Lower lobe of right lung (tissue), 2 donors: ENCODE measurements around the gene CCDC92. TPM values are rescaled to one million over a fixed set of nuclear protein-coding genes. Genes with fewer than 3 reads are reported as not detected.

Source experiments
- ATAC-seq, 2 donors: fragments of 200-7000 bp; cut with Tn5 transposase; one replicate each; pipeline ENCODE4 v1.9.1; 2020 to 2022; ENCODE audit warnings: mild to moderate bottlenecking in 2 of 2, moderate library complexity in 2 of 2
- DNase-seq: peaks from one replicate; pipeline ENCODE4 v3.0.0-alpha.2; 2020
- H3K27ac ChIP-seq: fragments of 200-600 bp; one replicate; pipeline ENCODE4 v1.8.0; 2022
- H3K27me3 ChIP-seq: fragments of 200-600 bp; one replicate; pipeline ENCODE4 v1.8.0; 2022; ENCODE audit warnings: low read depth
- H3K36me3 ChIP-seq: fragments of 200-600 bp; one replicate; pipeline ENCODE4 v1.8.0; 2022; ENCODE audit warnings: mild to moderate bottlenecking
- H3K4me1 ChIP-seq: fragments of 200-600 bp; one replicate; pipeline ENCODE4 v1.8.0; 2022
- H3K4me3 ChIP-seq: fragments of 200-600 bp; one replicate; pipeline ENCODE4 v1.8.0; 2022; ENCODE audit warnings: mild to moderate bottlenecking
- H3K9me3 ChIP-seq: fragments of 200-600 bp; one replicate; pipeline ENCODE4 v1.8.0; 2022
- intact Hi-C: fragments of 100-400 bp; cut with DNase I; formaldehyde crosslinking; loops from one replicate; pipeline ENCODE4 v1.11.0; 2022
- total RNA-seq: library from RNA; stranded (reverse); fragmentation: NEBNext Ultra II Directional; extraction: Animal tissue kit (Norgen Biotek cat#: 25700); gene quantifications from one replicate; pipeline ENCODE4 v1.2.1, GENCODE V29; 2021
- TF ChIP-seq, protein P1 (sequence below): fragments of 200-600 bp; IDR thresholded peaks from one replicate; pipeline ENCODE4 v1.8.0; 2022; ENCODE audit warnings: antibody characterized with exemption, mild to moderate bottlenecking
- donor health status: DM: no; HTN: yes; CAD: no; lungs with severe emphysema.

CCDC92 gene
- total RNA-seq, 1 donor from 2014 or later: 47.6 TPM

DNA sequence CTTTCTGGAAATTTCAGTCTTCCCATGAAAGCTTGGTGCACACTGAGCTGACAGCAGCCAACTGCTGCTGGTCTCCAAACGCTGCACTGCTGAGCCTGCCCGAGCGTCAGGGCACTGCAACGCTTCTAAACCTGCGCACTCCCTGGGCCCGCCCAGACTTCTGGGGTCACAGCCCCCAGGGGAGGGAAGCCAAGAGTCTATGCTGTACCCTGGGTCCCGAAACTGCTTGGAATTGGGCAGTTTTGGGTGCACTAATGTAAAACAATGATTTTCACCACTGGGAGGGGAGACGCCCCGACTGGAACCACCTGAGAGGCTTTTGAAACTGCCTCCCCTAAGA lies 32.0 kb downstream of the CCDC92 start:
- Histone ChIP-seq H3K27me3 (no peaks in the 10 kb centered on the region), H3K27ac (no peak overlapping the region), H3K4me3 (no peak overlapping the region), H3K4me1 (peaks cover 34% of the 10 kb centered on the region), H3K9me3 (no peaks in the 10 kb centered on the region), H3K36me3 (peaks cover 56% of the 10 kb centered on the region)
- no peak for DNase-seq
- TF ChIP-seq, protein P1, sequence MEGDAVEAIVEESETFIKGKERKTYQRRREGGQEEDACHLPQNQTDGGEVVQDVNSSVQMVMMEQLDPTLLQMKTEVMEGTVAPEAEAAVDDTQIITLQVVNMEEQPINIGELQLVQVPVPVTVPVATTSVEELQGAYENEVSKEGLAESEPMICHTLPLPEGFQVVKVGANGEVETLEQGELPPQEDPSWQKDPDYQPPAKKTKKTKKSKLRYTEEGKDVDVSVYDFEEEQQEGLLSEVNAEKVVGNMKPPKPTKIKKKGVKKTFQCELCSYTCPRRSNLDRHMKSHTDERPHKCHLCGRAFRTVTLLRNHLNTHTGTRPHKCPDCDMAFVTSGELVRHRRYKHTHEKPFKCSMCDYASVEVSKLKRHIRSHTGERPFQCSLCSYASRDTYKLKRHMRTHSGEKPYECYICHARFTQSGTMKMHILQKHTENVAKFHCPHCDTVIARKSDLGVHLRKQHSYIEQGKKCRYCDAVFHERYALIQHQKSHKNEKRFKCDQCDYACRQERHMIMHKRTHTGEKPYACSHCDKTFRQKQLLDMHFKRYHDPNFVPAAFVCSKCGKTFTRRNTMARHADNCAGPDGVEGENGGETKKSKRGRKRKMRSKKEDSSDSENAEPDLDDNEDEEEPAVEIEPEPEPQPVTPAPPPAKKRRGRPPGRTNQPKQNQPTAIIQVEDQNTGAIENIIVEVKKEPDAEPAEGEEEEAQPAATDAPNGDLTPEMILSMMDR: no peak
- ATAC-seq: no peak
- intact Hi-C loops: no loop called here

GRCh38 chr12:123939716-123940626 lies 32.7 kb downstream of the CCDC92 start:
- DNase-seq (no peak), ATAC-seq (no peak)
- Histone ChIP-seq H3K36me3 (peaks cover 50% of the 10 kb centered on the region), H3K9me3 (no peaks in the 10 kb centered on the region), H3K4me1 (peaks cover 33% of the 10 kb centered on the region), H3K4me3 (no peak overlapping the region), H3K27me3 (no peaks in the 10 kb centered on the region), H3K27ac (no peak overlapping the region)
- TF ChIP-seq, protein P1: no peak
- intact Hi-C loops: no loop called here

GRCh38 chr12:123938679-123939480 lies 33.8 kb downstream of the CCDC92 start:
- H3K27ac ChIP-seq: peak overlapping the region; percentile 65
- peaks cover 33% of the 10 kb centered on the region for H3K4me1 ChIP-seq
- H3K4me3 ChIP-seq: no peak overlapping the region
- ATAC-seq (no peak), DNase-seq (no peak)
- intact Hi-C loops: no loop called here
- H3K27me3 ChIP-seq: no peaks in the 10 kb centered on the region
- H3K9me3 ChIP-seq: no peaks in the 10 kb centered on the region
- H3K36me3 ChIP-seq: peaks cover 44% of the 10 kb centered on the region
- TF ChIP-seq, protein P1: peak; percentile 20

DNA sequence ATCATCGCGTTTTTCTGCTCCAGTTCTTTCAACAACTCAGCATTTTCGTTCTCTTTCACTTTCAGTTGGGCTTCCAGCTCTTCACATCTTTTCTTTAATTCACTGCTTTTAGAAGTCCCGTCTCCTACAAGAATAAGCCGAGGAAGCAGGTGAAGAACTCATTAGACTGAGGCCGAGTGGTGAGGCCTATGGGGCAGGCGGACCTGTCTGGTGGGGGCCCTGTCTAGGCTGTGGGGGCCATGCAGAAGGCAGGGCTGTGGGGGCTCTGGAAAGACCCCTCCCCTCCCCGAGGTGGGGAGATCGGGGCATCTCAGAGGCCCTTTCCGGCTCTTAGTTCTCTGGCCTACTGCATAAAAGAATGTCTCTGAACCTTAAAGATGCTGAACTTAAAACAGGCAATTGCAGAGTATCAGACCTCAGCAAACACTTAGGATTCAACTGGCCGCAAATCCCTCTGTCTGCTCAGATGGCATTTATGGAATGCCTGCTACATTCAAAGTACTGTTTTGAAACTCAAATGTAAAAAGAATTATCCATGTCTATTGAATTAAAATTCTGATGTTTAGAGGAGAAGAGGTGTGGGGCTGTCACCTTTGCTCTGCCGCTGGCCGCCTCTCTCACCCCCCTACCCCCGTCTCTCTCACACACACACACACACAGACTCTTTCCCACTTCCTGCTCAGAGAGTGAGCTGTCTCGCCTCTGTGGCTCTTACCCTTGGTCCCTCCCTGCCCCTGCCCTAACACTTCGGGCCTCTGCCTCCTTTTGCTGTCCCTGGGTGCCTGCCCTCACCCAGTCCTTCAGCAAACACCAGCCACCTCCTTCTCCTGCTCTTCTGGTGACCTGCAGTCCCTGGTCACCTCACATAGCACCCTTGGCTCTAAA lies 34.7 kb downstream of the CCDC92 start:
- H3K4me1 ChIP-seq: peaks cover 33% of the 10 kb centered on the region
- H3K27ac ChIP-seq: peak overlapping the region; percentile 65
- no peaks in the 10 kb centered on the region for H3K27me3 ChIP-seq
- no peak overlapping the region for H3K4me3 ChIP-seq
- DNase-seq (no peak), ATAC-seq (peak; percentile 76 to 77)
- peaks cover 41% of the 10 kb centered on the region for H3K36me3 ChIP-seq
- intact Hi-C loops: no loop called here
- H3K9me3 ChIP-seq: no peaks in the 10 kb centered on the region
- TF ChIP-seq, protein P1: no peak
